ENCODE measurements around the gene WDR81. TPM values are rescaled to one million over a fixed set of nuclear protein-coding genes. Genes with fewer than 3 reads are reported as not detected.

WDR81 gene
- total RNA-seq, 1 experiment from 2014 or later, result 19.4 TPM

DNA sequence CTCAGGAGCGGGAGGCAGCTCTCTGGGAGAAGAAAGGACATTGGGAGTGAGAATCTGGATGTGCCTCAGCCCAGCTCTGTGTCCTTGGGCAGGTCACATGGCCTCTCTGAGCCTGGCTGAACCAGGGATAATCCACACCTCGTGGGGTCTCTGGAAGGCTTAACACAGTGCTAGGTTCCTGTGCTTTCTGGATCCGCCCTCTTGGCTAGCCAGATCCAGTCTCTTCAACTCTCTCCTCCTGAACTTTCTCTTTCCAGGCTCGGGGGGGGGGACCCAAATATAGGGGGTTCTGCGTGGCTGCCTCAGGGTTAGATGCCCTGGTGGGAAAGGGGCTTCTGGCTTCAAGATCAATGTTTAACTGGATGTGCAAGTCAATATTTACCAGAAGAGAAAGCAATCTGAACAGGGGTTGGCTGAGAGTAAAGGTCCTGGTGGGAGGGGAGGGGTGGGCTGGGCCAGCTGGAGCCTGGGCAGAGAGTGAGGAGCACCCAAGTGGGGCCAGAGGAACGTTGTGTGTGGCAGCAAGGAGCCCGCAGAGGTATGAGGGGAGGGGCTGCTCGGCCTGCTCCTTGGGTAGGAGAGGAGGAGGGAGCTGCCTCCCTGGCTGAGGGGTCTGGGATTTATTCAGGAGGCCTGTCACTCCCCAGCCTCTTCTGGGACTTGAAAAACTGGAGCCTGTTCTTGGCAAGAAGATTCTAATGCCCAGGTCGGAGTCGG lies 18.0 kb downstream of the WDR81 start, which contains the start of gene SERPINF2:
SERPINF2 (plus strand) TSS at position 501 of the 717 bp plus-strand sequence. CDS start 2,125 bp downstream, outside the sequence.
- no peak for DNase-seq (ENCODE audit: low spot score)
- no peak for TF ChIP-seq EZH2 (IDR thresholded peaks at IDR 0.05; ENCODE audit: borderline replicate concordance, low read depth, low read length, poor library complexity, severe bottlenecking)
- TF ChIP-seq, protein P1, sequence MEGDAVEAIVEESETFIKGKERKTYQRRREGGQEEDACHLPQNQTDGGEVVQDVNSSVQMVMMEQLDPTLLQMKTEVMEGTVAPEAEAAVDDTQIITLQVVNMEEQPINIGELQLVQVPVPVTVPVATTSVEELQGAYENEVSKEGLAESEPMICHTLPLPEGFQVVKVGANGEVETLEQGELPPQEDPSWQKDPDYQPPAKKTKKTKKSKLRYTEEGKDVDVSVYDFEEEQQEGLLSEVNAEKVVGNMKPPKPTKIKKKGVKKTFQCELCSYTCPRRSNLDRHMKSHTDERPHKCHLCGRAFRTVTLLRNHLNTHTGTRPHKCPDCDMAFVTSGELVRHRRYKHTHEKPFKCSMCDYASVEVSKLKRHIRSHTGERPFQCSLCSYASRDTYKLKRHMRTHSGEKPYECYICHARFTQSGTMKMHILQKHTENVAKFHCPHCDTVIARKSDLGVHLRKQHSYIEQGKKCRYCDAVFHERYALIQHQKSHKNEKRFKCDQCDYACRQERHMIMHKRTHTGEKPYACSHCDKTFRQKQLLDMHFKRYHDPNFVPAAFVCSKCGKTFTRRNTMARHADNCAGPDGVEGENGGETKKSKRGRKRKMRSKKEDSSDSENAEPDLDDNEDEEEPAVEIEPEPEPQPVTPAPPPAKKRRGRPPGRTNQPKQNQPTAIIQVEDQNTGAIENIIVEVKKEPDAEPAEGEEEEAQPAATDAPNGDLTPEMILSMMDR (conservative IDR thresholded peaks at IDR 0.05; ENCODE audit: low read depth, low read length), result no peak
- ChIA-PET CTCF (no interaction called here), POLR2A (ENCODE audit: low non-redundant PET) (no interaction called here)
- Histone ChIP-seq H3K9me3 (ENCODE audit: low read depth, low read length, poor library complexity, severe bottlenecking) (no peaks in the 10 kb centered on the region), H3K36me3 (ENCODE audit: insufficient read depth, low read length, poor library complexity, severe bottlenecking) (no peaks in the 10 kb centered on the region), H3K27me3 (replicated peaks; ENCODE audit: insufficient read depth, low read depth, low read length, poor library complexity) (no peaks in the 10 kb centered on the region), H3K4me1 (ENCODE audit: insufficient read depth, low read length, poor library complexity, severe bottlenecking) (no peaks in the 10 kb centered on the region), H3K27ac (ENCODE audit: low read depth, low read length, poor library complexity, severe bottlenecking) (no peak within 1 kb of the TSS), H3K4me3 (ENCODE audit: low read depth, low read length, poor library complexity, severe bottlenecking) (no peak within 1 kb of the TSS)
- intact Hi-C loops (cut with micrococcal nuclease; ENCODE audit: unreplicated experiment), result no loop called here
- no TSS peak for BruUV-seq (replicated peaks)

DNA sequence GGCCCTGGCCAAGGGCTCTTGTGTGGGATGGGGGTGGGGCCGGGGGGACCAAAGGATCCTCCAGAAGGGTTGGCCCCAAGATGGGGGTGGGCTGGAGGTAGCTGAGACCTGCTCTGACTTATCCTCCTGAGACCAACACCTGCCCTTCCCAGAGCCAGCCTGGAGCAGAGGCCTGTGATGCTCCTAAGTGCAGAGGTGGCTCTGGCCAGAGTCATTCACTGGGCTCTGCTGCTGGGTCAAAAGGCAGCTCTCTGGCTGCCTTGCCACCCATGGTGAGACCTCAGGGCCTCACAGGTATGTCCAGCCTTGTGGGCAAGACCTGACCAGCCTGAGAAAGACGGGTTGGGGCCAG lies 18.6 kb downstream of the WDR81 start:
- Histone ChIP-seq H3K27me3 (replicated peaks; ENCODE audit: insufficient read depth, low read depth, low read length, poor library complexity) (no peaks in the 10 kb centered on the region), H3K36me3 (ENCODE audit: insufficient read depth, low read length, poor library complexity, severe bottlenecking) (no peaks in the 10 kb centered on the region), H3K9me3 (ENCODE audit: low read depth, low read length, poor library complexity, severe bottlenecking) (no peaks in the 10 kb centered on the region), H3K4me1 (ENCODE audit: insufficient read depth, low read length, poor library complexity, severe bottlenecking) (no peaks in the 10 kb centered on the region), H3K4me3 (ENCODE audit: low read depth, low read length, poor library complexity, severe bottlenecking) (no peak overlapping the region), H3K27ac (ENCODE audit: low read depth, low read length, poor library complexity, severe bottlenecking) (no peak overlapping the region)
- CTCF ChIA-PET, result no interaction called here
- BruUV-seq (replicated peaks), result no TSS peak
- intact Hi-C loops (cut with micrococcal nuclease; ENCODE audit: unreplicated experiment), result no loop called here
- TF ChIP-seq EZH2 (IDR thresholded peaks at IDR 0.05; ENCODE audit: borderline replicate concordance, low read depth, low read length, poor library complexity, severe bottlenecking), result no peak
- TF ChIP-seq, protein P1 (conservative IDR thresholded peaks at IDR 0.05; ENCODE audit: low read depth, low read length), result no peak
- POLR2A ChIA-PET (ENCODE audit: low non-redundant PET), result no interaction called here
- no peak for DNase-seq (ENCODE audit: low spot score)

DNA sequence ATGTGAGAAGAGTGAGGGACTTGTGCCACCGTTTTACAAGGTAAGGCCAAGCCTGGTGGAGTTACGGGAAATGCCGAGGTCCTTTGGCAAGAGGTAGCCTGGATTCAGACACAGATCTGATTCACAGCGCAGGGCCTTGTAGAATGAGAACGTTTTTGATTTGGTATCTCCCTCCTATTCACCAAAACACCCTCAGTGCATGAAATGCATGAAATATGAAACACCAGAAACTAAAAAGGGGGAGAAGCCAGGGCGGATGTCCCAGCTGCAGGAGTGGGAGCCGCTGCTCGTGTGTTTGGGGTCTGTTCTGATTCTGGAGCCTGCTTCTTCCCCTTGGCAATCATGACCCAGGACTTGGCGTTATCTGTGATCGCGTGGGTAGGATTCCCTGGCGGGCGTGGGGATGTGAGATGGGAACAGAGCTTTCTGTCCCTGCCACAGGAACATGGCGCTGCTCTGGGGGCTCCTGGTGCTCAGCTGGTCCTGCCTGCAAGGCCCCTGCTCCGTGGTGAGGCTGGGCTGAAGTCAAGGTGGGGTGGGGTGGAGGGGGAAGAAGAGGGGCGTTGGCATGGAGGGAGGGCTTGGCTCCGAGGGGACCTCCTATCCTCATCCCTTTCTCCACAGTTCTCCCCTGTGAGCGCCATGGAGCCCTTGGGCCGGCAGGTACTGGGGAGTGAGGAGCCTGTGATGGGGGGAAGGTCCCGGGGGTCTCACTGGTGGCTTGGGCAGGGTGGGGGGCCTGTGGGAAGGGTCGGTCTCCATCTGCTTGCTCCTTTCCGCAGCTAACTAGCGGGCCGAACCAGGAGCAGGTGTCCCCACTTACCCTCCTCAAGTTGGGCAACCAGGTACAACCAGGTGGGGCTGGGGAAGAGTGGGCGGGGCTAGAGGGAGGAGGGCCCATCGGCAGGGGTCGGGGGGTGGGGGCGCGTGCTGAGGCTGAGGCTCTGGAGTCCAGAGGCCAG lies 20.3 kb downstream of the WDR81 start:
- POLR2A ChIA-PET (ENCODE audit: low non-redundant PET), result no interaction called here
- Histone ChIP-seq H3K36me3 (ENCODE audit: insufficient read depth, low read length, poor library complexity, severe bottlenecking) (no peaks in the 10 kb centered on the region), H3K27ac (ENCODE audit: low read depth, low read length, poor library complexity, severe bottlenecking) (no peak overlapping the region), H3K4me3 (ENCODE audit: low read depth, low read length, poor library complexity, severe bottlenecking) (no peak overlapping the region), H3K9me3 (ENCODE audit: low read depth, low read length, poor library complexity, severe bottlenecking) (no peaks in the 10 kb centered on the region), H3K27me3 (replicated peaks; ENCODE audit: insufficient read depth, low read depth, low read length, poor library complexity) (no peaks in the 10 kb centered on the region), H3K4me1 (ENCODE audit: insufficient read depth, low read length, poor library complexity, severe bottlenecking) (no peaks in the 10 kb centered on the region)
- no TSS peak for BruUV-seq (replicated peaks)
- CTCF ChIA-PET, result no interaction called here
- DNase-seq (ENCODE audit: low spot score), result no peak
- TF ChIP-seq EZH2 (IDR thresholded peaks at IDR 0.05; ENCODE audit: borderline replicate concordance, low read depth, low read length, poor library complexity, severe bottlenecking), result no peak
- TF ChIP-seq, protein P1 (conservative IDR thresholded peaks at IDR 0.05; ENCODE audit: low read depth, low read length), result no peak
- intact Hi-C loops (cut with micrococcal nuclease; ENCODE audit: unreplicated experiment), result no loop called here
